Measurements from ENCODE around the gene CCL3. TPM values are rescaled to one million over a fixed set of nuclear protein-coding genes. Genes with fewer than 3 reads are reported as not detected.
"Not testable (repeated sequence)": the region's sequence is repeated elsewhere in the genome, so short reads cannot be mapped to it uniquely, and the experiment has no call there.

The CCL3 gene
- total and polyA plus RNA-seq, 9 donors: 0.57 to 9.3 (median 3.3) TPM

DNA sequence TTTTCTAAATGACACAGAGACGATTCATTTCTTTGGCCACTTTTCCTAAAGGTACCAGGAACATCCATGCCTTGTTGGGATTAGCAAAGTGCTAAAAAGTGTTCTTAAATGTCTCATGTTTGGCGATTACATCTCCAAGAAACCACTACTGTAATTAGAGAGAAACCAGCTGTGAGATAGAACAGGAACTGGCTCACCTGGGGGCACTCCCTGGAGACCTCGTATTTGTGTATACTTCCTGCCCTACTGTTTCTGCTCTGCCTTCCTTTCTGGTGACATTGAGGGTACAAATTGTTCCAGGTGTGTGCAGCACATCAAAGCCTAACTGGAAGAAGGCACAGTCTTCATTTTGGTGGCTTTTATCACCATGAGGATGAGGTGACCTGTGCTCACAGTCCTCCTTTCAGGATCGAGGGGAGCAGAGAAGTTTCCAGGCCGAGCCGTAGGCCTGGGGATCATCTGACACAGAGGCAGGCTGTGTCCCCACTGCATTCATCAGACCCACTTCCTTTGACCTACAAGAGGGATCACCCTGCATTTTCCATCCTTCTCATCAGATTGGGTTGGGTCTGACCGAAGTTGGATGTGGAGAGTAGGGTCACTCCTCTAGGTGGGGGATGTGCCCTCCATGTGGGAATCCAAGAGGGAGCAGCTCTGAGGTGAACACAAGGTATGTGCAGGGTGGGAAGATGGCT, 37.4 kb upstream of the CCL3 start:
- Histone ChIP-seq H3K27ac (no peak overlapping the region), H3K4me1 (ENCODE audit: insufficient read depth) (no peaks in the 10 kb centered on the region), H3K36me3 (no peaks in the 10 kb centered on the region), H3K27me3 (no peaks in the 10 kb centered on the region), H3K4me3 (no peak overlapping the region), H3K9me3 (no peaks in the 10 kb centered on the region)
- TF ChIP-seq POLR2A (IDR thresholded peaks at IDR 0.05) (no peak), CTCF (IDR thresholded peaks at IDR 0.05) (no peak), EP300 (IDR thresholded peaks at IDR 0.05) (no peak)
- 79 to 87% (median 83%) methylated on average over 7 of the region's 7 CpGs for WGBS, 3 donors
- no peak for DNase-seq
- intact Hi-C loops (cut with DNase I): loop anchor here in 1 of 4 donors (5.0 kb wide), 1 partner anchor 55 kb away; no protein-coding TSS in a partner anchor

DNA sequence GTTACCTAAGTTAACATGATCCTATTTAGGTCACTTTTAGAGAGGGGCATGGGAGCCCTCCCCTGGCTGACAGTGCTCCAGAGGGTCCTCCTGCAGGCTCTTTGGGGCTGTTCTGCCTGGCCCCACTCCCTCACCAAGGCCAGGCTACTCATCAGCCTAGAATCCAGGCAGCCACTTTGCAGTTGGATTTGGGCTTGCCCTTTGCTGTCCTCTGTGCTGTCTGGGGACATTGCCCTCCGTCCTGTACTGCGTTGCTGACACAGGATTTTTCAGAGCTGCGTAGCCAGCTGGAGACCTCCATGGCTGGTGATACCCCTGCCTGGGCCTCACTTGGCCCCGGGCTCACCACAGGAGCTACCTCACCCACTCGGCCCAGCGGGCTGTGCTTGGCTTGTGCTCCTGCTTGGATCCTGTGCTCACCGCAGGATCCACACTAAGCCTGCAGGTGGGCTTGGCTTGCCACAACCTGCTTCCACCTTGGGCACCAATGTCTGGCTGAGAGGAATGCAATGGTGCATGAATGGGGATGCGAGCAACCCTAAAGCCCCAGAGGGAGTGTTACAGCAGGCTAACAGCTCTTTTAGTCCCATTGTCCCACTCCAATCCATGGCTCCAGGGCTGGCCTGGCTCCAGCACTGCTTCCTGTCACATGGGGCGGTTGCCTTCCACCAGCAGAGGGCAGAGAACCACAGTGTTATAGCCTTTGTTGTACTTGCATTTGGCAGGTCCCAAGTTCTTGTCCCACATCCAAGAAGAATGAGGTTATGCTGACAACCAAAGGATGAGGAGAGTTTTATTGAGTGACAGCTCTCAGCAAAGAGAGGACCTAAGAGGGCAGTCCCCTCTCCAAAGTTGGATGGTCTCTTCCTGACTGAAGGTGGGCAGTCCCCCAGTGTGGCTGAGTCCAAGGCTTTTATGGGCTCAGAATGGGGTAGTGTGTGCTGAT, 35.2 kb upstream of the CCL3 start:
- Histone ChIP-seq H3K27me3 (no peaks in the 10 kb centered on the region), H3K9me3 (no peaks in the 10 kb centered on the region), H3K27ac (no peak overlapping the region), H3K4me3 (no peak overlapping the region), H3K36me3 (no peaks in the 10 kb centered on the region), H3K4me1 (ENCODE audit: insufficient read depth) (no peaks in the 10 kb centered on the region)
- no peak for TF ChIP-seq CTCF (IDR thresholded peaks at IDR 0.05)
- TF ChIP-seq POLR2A (IDR thresholded peaks at IDR 0.05): no peak
- no peak for TF ChIP-seq EP300 (IDR thresholded peaks at IDR 0.05)
- WGBS, 3 donors: 73 to 78% (median 76%) methylated on average over 9 of the region's 9 CpGs
- intact Hi-C loops (cut with DNase I): loop anchor here in 1 of 4 donors (5.0 kb wide), 1 partner anchor 57 kb away; no protein-coding TSS in a partner anchor
- DNase-seq: no peak

DNA sequence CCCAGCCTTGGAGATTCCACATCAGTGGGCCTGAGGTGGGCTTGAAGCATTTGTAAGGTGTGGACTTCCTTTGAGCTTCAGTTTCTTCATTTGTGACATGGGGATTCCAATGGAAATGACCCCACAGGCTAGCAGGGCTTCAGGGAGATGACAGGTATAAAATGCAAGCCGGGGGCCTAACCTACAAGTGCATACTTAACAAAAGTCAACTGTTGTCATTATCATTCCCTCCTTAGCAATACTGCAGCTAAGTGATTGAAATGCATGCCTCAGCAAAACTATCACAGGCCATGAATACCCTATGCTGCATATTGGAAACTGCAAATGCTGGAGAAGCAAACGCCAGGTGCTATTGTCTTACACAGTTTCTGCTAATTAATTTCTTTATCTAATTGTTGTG, 33.5 kb upstream of the CCL3 start:
- intact Hi-C loops (cut with DNase I): no loop called here
- H3K27me3 ChIP-seq: no peaks in the 10 kb centered on the region
- WGBS, 3 donors: 57 to 65% (median 61%) methylated on average over 2 of the region's 2 CpGs

DNA sequence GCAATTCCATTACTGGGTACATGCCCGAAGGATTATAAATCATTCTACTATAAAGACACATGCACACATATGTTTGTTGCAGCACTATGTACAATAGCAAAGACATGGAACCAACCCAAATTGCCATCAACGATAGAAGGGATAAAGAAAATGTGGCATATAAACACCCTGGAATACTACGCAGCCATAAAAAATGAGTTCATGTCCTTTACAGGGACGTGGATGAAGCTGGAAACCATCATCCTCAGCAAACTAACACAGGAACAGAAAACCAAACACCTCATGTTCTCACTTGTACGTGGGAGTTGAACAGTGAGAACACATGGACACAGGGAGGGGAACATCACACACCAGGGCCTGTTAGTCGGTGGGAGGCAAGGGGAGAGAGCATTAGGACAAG, 31.2 kb upstream of the CCL3 start:
- H3K4me1 ChIP-seq (ENCODE audit: insufficient read depth); H3K36me3 ChIP-seq; H3K4me3 ChIP-seq; H3K27ac ChIP-seq; H3K27me3 ChIP-seq; H3K9me3 ChIP-seq; DNase-seq; intact Hi-C loops (cut with DNase I): not testable (repeated sequence)
- 50 to 62% (median 54%) methylated on average over 6 of the region's 6 CpGs for WGBS, 3 donors

More for the DNA sequence above, 33.5 kb upstream of the CCL3 start:
- no peak overlapping the region for H3K4me3 ChIP-seq
- TF ChIP-seq EP300 (IDR thresholded peaks at IDR 0.05): no peak
- H3K27ac ChIP-seq: no peak overlapping the region
- no peaks in the 10 kb centered on the region for H3K36me3 ChIP-seq
- no peak for DNase-seq
- no peaks in the 10 kb centered on the region for H3K4me1 ChIP-seq (ENCODE audit: insufficient read depth)
- no peaks in the 10 kb centered on the region for H3K9me3 ChIP-seq

DNA sequence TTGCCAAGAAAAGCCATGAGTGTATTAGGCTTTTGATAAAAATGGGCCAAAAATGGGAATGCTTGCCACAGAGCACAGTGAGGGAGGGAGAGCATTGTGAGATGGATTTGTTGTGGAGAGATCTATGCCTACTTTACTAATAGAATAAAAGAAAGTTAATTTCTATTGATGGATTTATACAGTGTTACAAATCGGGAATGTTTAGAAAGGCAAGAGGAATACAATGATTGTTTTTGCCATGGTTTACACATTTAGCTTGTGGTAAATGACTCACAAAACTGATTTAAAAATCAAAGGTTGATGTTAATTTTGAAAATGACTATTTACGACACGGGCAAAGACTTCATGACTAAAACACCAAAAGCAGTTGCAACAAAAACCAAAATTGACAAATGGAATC, 30.3 kb upstream of the CCL3 start:
- Histone ChIP-seq H3K27ac (no peak overlapping the region), H3K36me3 (no peaks in the 10 kb centered on the region), H3K4me3 (no peak overlapping the region), H3K27me3 (no peaks in the 10 kb centered on the region), H3K4me1 (ENCODE audit: insufficient read depth) (no peaks in the 10 kb centered on the region), H3K9me3 (no peaks in the 10 kb centered on the region)
- TF ChIP-seq CTCF (IDR thresholded peaks at IDR 0.05): no peak
- no peak for TF ChIP-seq EP300 (IDR thresholded peaks at IDR 0.05)
- no peak for TF ChIP-seq POLR2A (IDR thresholded peaks at IDR 0.05)
- no peak for DNase-seq
- intact Hi-C loops (cut with DNase I): no loop called here
- WGBS, 3 donors: 71 to 78% (median 74%) methylated on average over 3 of the region's 3 CpGs

Measured in ovary (tissue), 9 donors.